NOMO-1 treated with dmso at 0.1 percent for 144 hours (cell line): ENCODE results near the gene EPS8.
A peak's percentile ranks its signal among the peaks of the same experiment; 100 is the strongest.
"Not testable (repeated sequence)": the region's sequence is repeated elsewhere in the genome, so short reads cannot be mapped to it uniquely, and the experiment has no call there.

ENCODE experiments used
- DNase-seq: peaks from one replicate; lab custom pipeline; 2025; ENCODE audit not compliant: unreplicated experiment; lab: John Stamatoyannopoulos, UW

Gene EPS8

DNA sequence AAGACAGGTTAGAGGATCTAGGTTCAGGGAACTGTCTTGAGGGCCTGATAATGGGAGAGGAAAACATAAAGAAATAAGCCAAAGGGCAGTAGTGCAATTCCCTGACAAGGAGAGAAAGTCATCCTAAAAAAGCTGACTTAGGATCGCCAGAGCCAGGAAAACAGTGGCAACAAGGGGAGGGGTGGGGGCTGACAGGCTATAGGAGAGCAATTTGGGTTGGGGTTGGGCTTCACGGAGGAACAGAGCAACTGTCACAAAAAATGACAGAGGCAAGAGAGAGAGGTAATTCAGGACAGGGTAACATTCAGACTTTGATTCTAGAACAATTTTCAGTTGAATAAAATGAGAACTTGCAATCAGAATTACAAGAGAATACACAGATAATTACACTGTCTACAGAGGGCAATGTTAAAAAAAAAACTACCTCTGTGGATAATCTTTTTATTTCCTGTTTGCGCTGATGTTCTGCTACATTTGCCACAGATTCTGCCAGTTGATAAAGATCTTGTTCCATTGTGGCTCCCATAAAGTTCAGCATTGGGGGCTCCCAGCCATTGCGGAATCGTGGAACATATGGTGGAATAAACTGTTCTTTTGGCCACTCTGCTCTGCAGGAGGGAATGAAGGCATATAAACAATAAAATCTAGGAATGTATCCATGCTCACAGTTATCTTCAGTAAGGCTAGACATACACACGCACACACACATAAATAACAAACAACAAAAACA, 138.6 kb downstream of the EPS8 start:
- no peak for DNase-seq

DNA sequence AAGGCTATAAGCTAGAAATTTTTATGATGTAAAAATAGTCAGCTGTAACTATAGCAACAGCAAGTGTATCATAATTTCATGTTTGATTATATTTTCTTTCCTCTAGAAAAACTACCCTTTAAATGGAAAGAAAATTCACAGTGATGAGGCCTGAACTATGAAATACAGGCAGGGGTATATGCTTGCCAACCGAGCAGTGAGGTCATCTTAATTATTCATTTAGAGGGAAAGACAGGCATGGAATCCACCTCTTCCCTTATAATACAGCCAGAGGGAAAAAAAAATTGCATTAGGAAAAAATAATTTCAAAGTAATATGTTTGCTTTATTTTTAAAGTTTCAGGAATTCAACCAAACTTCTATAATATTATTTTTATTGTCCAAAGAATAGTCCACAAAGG, 139.8 kb downstream of the EPS8 start:
- DNase-seq: no peak

DNA sequence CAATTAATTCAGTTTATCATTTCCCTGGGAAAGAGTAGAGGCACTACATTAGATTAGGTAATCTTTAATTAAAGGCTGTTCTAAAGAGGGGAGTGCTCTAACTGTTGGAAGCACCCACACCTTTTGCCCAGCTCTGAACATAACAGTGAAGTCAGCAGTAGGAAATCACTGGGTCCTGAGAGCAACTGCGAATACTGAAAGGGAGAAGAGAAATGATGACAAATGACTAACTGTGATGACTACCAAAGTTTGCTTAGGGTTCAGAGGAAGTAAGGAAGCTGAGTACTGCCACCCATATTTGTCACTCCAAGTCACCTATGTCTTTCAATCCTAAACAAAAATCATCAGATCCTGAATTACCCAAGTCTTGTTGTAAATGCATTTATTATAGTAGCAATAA, 140.6 kb downstream of the EPS8 start:
- DNase-seq: no peak

DNA sequence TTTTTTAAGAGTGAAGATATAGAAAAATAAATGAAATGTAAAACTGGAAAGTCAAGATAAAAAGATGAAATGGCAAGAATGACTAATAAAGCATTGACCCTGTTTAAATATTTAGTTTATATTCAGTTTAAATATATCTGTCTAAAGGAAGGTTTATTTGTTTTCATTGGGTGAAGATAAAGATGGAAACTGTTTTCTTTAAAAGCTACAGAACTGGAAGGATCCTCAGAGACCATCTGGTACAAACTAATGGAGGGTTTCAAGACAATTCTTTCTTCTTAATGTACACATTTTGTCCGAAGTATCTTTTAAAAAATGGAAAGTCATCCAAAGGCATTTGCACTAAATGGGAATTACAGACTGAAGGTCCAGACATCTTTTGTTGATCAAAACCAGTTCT, 142.6 kb downstream of the EPS8 start:
- DNase-seq: no peak

DNA sequence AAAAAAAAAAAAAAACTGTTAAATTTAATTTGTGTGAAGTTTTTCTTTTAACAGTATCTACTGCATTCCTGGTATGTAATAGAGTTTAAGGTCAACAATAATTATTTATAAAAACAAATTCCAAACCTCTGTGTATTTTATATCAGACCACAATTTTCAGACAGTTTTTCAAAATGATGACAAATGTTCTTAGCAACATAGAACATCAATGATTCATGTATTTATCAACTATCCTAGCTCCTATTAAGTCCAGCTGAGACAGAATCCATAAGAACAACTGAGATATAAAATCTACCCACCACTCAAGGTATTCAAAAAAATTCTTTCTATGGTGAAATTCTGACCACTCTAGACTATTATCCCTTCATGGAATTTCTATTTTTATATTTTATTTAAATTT, 144.5 kb downstream of the EPS8 start:
- no peak for DNase-seq

DNA sequence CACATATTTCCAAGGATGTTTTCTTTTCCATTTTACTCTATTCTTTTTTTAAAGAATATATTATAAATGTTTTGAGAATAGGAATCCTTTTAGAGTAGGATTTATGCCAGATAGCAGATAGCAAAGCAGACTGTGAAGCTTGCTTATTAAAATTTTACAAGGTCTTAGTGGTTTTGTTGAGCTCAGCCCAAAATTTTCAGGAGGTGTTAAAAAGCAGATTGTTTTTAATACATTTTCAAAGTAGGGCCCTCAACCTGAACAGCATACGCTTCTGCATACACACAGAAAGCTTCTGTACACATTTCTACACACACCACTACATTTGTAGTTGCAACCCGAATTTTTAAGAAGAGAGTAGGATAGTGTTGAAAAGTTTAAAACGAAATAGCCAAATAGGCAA, 151.0 kb downstream of the EPS8 start:
- DNase-seq: no peak

DNA sequence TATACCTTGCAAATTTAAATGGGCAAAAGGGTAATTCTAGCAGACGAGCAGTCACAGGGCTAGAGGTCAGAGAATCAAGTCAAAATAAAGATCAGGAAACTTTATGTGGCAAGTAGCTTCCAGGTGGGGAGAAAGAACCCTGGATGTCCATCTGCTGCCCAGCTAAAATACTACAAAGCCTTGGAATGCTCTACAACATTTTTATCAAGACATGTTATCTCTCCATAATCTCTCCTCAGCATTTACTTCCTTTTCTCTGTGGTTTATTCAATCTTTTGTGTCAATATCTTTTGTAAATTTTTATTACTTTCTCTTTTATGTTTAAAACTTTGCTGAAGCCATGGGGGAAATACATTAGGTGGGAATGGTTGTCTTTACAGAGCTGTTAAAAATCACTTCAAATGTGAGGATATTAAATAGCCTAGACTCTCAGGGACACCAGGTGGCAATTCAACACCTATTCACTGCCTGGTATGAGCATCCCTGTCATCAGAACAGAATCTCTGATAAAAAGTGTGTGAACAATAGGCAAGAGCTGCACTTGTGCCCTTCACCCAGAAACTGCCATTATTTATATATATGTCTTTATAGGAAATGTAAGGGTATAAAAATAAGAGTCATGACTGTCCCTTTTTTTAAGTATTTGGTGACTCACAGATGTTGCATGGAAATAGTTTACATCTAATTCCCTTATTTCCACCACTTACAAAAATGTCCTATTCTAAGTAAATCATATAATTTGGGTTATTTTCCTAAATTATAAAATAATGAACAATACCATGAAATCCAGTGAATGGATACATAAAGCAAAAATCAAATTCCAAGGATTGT, 152.9 kb downstream of the EPS8 start:
- no peak for DNase-seq

DNA sequence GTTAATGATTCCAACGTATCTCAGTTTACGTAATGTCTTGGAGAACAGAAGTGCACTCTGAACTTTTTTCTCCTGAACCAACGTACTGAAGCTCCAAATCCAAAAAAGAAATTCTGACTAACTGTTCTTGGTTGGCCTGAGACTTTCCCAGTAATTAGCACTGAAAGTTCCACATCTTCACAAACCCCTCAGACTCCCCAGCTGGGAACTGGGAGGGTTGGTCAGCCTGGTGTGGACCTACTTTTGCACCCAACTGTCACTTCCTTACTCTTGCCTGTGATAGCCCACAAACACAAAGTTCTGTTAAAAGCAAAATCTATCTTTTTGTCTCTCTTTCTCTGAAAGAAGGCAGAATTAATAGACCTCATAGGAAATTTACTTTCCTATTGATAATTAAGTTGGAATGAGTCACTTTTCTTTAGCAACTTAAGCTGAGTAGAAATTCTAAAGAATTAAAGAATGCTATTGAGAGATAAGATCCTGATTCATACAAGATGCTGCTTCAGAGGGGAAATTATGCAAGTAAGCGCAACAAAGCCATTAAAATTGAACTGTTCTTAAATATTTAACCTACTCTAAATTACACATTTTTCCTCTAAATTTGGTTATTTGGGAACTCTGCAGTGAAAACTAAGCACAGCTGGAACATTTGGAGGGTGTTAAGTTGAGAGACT, 155.0 kb downstream of the EPS8 start:
- no peak for DNase-seq

DNA sequence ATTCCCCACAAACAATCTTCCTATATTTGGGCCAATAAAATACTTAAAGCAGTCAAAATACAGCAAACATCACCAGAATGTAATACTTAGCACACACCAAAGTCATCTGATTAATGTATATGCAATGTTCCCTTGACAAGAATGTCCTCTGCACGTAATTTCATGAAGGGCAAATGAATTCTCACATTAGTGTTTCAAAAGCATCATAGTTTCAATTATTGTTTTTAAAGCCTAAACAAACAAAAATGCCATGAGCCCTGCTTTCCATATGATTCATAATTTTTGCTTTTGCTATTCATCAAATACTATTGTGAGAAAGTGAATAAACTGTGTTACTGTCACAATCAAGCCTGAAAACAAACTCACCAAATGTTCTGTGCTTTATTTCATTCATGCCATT, 156.0 kb downstream of the EPS8 start:
- no peak for DNase-seq

DNA sequence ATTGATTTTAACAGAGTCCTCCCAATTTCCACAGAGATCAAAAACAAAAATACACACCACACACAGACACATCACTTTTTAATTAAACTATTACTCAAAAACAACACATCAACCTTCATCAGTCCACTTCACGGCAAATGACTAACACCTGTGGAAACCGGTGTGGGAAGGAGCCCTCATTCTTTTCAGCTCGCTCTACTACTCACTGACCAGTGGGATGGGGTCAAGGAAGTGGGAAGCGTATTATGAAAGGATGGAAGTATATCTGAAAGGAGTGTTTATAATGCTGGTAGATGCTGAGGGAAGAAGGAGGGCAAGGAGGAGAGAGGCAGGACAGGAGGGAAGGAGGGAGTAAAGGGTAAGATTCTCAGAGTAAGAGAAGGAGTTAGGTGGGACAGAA, 156.5 kb downstream of the EPS8 start:
- no peak for DNase-seq

DNA sequence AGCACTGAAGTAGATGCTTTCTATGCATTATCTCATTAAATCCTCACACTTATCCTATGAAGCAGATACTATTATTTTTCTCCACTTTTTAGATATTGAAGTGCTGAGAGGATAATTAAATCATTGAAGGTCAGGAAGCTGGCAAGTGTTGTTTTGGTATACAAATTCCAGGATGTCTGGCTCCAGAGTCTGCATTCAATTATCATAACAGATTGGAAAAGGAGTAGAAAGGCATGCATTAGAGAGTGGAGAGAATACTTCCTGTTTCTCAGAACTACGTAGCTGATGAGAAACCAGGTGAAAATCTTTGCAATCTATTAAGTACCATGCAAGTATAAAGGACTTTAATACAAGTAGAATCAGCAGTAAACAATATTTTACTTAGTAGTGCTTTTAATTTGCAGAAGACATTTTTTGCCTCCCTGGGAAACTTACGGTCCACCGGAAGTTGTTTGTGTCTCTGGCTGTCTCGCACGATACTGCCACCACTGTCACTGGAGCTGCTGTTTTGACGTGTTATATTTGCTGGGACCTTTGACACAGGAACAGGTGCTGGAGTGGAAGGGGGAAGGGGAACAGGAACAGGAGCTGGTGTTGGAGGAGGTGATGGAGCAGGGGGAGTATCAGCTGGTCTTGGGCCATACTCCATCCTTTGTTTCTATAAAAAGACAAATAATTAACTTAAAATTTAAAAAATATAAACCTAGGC, 158.0 kb downstream of the EPS8 start:
- peak; percentile 9 for DNase-seq

DNA sequence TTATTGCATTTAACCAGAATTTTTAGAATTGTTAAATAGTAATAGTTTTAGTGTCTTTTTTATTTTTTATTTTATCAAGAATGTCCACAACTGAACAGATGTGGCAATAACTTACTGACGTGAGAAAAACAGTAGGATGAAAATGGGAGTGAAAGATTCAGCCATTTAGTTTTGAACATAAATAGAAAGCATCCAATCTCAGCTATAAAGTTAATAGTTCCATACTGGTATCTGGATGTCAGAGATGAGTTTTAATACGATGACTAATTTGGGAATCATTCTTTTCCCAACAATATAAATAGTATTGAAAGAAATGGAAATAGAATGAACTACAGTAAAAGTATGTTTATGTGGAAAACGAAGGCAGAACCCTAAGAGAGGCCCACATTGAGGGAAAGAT, 159.4 kb downstream of the EPS8 start:
- no peak for DNase-seq

DNA sequence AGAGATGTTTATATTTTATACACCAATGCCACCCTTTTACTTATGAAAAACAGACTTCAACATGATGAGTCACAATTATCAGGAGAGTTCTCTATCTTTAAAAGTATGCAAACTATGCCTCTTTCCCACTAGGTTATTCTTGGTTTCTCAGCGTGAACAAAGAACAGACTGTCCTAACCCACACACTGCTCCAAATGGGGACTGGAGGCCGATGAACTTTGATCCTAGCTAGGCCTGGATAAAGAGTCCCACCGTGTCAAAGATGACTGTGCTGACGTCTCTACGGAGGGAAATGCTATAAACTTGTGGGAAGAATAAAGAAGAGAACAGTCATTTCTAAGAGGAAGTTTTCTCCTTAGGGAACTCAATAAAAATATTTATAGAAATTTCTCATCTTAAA, 160.1 kb downstream of the EPS8 start:
- DNase-seq: no peak

DNA sequence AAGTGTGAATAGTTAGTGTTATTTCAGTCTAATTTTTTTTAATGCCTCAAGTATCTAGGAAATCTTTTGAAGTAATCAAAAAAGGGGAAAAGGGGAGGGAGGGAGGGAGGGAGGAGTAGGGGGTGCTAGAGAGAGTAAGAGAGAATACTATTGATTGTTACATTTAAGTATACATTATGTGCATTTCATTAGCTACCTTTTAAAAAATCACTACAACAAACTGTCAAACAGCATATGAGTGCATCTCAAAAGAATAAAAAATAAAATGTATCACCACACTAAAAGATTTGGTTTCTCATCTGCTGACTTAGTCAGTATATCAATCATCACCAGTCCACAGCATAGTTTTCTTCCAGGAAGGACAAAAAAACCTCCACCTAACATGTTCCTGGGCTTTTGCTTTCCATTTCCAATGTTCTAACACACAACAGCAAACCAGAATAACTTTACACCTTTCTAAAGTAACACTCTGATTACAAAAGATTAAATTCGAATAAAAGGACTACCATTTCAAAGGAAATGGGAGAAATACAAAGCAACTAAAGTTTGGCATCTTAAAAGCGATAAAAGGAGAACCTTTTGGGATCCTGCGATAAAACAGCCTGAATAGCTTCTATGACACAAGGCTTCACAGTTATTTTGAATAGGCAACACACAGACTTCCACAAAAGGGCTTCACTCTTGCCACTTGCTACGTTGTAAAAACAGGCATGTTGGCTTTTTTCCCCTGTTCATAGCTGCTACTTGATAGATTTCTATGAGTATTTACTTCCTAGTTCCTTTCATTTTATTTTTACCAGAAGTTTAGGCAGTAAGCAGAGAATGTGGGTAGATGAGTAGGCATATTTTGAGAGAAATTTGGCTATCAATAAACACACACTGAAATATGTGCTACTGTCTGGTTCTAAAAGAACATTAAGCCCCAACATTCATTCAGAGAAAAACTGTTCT, 160.9 kb downstream of the EPS8 start:
- no peak for DNase-seq

DNA sequence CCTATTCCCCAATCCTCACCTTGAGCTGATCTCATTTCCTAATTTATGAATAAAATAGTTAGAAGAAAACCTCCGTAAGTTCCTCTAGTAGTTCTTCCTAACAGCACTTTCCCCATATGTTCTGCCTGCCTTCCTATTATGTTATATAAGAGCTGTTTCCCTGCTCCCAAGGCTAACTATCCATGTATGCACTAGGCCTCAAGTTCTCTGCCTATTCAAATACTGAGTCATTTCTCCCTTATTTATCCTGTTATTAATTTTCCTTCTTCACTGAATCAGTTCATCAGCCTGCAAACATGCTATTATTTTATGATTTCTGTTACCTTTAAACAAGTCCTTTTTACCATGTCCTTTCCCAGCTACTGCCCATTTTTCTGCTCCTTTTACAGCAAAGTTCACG, 164.1 kb downstream of the EPS8 start:
- no peak for DNase-seq

DNA sequence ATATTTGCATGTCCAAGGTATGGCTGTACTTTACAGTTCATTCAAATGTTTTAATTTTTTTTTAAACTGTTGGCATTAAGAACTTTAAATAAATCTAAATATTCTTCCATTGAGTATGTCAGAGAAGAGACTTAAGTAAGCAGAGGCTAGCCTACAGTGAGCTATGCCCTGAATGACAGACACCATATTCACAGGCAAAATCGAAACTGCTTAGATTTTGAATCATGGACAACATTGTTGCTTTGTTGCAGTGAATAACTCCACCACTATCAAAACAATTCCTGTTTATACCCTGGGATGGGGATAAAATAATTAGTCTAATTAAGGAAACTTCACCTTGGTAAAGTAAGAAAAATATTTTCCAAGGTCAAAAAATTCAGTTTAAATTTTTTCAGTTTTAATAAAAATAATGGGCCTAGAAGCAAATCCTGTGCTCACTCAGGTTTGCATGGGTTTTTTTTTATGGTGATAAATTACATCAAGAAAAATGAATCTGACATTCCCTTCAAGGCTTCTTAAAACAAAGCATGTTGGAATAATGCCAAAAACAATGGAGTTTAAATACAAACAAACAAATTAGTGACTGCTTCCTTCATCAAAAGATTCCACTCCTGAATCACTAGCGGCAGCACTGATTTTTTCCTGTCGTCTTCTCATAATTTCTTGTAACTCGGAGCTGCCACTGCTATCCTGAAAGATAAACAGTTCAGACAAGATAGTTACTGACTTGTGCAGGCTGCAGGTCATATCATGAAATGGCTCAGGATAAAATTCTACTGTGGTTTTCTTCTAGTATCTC, 168.2 kb downstream of the EPS8 start:
- DNase-seq: no peak

DNA sequence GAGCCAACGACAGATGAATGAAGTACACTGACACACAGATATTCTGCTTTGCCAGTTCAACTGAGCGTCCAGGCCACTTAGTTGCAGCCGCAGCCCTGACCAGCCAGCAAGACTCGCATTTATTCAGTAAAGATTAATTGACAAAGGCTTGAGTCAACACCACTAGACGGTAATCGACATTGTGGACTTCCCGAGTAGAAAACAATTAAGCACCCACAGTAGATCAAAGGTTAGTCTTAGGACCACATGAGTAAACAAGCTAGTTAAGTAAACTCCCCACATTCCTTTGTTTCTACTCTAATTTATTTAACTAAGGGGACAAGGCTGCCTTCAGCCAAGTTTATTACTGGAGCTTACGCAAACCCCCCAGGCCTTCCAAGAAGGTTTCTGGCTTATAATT, 172.7 kb downstream of the EPS8 start:
- not testable (repeated sequence) for DNase-seq

DNA sequence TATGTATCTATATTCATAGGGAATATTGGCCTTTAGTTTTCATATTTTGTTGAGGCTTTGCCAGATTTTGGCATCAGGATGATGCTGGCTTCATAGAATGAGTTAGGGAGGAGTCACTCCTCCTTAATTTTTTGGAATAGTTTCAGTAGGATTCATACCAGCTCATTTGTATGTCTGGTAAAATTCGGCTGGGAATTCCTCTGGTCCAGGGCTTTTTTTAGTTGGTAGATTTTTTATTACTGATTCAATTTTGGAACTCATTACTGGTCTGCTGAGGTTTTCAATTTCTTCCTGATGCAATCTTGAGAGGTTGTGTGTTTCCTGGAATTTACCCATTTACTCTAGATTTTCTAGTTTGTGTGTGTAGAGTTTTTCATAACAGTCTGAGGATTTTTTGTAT, 175.2 kb downstream of the EPS8 start:
- DNase-seq: no peak

DNA sequence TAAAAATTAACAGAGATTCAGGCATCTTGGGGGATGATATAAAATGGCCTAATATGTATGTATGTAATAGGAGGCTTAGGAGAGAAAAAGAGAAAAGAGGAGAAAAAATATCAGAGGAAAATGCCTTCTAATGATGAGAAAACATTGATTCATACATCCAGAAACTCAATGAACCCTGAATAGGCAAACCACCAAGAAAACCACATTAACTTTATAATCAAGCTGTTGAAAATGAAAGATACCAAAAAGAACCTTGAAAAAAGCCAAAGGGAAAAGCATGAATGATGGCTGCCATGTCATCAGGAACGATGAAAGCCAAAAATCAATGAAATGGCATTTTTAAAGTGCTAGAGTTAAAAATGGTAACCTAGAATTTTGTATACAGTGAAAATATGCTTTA, 180.2 kb downstream of the EPS8 start:
- DNase-seq: no peak

DNA sequence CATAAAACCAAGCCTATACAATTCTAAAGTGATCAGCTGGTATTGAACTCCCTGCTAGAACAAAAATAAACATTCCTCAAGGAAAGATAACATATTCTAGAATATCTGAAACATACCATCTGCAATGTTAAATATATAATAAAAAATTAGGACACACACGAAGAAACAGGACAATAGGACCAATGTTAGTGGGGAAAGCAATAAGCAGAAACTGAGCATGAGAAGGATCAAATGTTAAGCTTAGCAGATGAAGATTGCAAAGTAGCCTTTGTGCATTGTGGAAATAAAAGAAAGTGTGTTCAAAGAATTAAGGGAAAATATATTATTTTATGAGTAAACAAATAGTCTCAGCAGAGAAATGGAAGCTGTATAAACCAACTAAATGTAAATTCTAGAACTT, 180.8 kb downstream of the EPS8 start:
- no peak for DNase-seq
